GM18861 (cell line): ENCODE measurements around the gene RAB5B.
A peak's percentile ranks its signal among the peaks of the same experiment; 100 is the strongest.
"Not testable (repeated sequence)": the region's sequence is repeated elsewhere in the genome, so short reads cannot be mapped to it uniquely, and the experiment has no call there.

Source experiments
- ATAC-seq: cut with Tn5 transposase; IDR thresholded peaks from one replicate; pipeline ENCODE4 v1.9.1; 2021; ENCODE audit not compliant: unreplicated experiment

The RAB5B gene

GRCh38 chr12:56013482-56013881, 39.6 kb downstream of the RAB5B start:
- ATAC-seq, result no peak

GRCh38 chr12:56014205-56014604, 40.3 kb downstream of the RAB5B start:
- no peak for ATAC-seq

GRCh38 chr12:56017181-56017580, 43.3 kb downstream of the RAB5B start:
- no peak for ATAC-seq

- no peak for ATAC-seq
Observed at GRCh38 chr12:56018356-56018755, 44.5 kb downstream of the RAB5B start.

GRCh38 chr12:56020423-56021184, 46.7 kb downstream of the RAB5B start, which contains the start of gene IKZF4:
IKZF4 (plus strand) TSS chr12:56021043; CDS start chr12:56021494, 451 bp downstream.
- ATAC-seq, result no peak

- no peak for ATAC-seq
Observed at GRCh38 chr12:56021889-56022497, 48.1 kb downstream of the RAB5B start.

GRCh38 chr12:56028511-56029165, 54.8 kb downstream of the RAB5B start:
- ATAC-seq, result no peak

GRCh38 chr12:56029166-56029519, 55.3 kb downstream of the RAB5B start:
- no peak for ATAC-seq

- ATAC-seq, result no peak
Observed at GRCh38 chr12:56029666-56030293, 55.9 kb downstream of the RAB5B start.

- no peak for ATAC-seq
Observed at GRCh38 chr12:56031987-56032386, 58.1 kb downstream of the RAB5B start.

GRCh38 chr12:56034586-56035332, 60.9 kb downstream of the RAB5B start:
- ATAC-seq, result no peak

GRCh38 chr12:56037161-56037560, 63.3 kb downstream of the RAB5B start:
- ATAC-seq, result no peak

- ATAC-seq, result no peak
Observed at GRCh38 chr12:56038022-56038655, 64.3 kb downstream of the RAB5B start.

- ATAC-seq, result no peak
Observed at GRCh38 chr12:56040151-56040550, 66.3 kb downstream of the RAB5B start.

- no peak for ATAC-seq
Observed at GRCh38 chr12:56040963-56041551, 67.2 kb downstream of the RAB5B start.

- peak; percentile 87 for ATAC-seq
Observed at GRCh38 chr12:56041552-56042429, 67.9 kb downstream of the RAB5B start, which contains the start of gene RPS26. RPS26 (plus strand) TSS chr12:56041918; CDS start chr12:56042167, 249 bp downstream.

- not testable (repeated sequence) for ATAC-seq
Observed at GRCh38 chr12:56042430-56042813, 68.5 kb downstream of the RAB5B start.

- no peak for ATAC-seq
Observed at GRCh38 chr12:56042843-56043242, 69.0 kb downstream of the RAB5B start.
